Kidney glomerular epithelial cell (primary cell): ENCODE data around the gene ALOX15B.

Experiments
- DNase-seq: peaks from one replicate; lab custom pipeline; 2025; lab: John Stamatoyannopoulos, UW

ALOX15B gene

GRCh38 chr17:8080208-8080798 is 41.4 kb downstream of the ALOX15B start:
- no peak for DNase-seq

- no peak for DNase-seq
These were observed 42.0 kb downstream of the ALOX15B start for GRCh38 chr17:8080799-8081219.

- DNase-seq = no peak
These were observed 43.0 kb downstream of the ALOX15B start for GRCh38 chr17:8081876-8082275.

- DNase-seq = no peak
These were observed 43.4 kb downstream of the ALOX15B start for GRCh38 chr17:8082292-8082691.

- no peak for DNase-seq
These were observed 45.4 kb downstream of the ALOX15B start for GRCh38 chr17:8084250-8084649.

GRCh38 chr17:8087075-8087951 is 48.5 kb downstream of the ALOX15B start, which contains the start of gene ALOX12B:
Gene ALOX12B, minus strand, starts transcription at chr17:8087716. Its CDS starts 274 bp downstream, at chr17:8087442.
- DNase-seq = no peak

GRCh38 chr17:8087952-8088230 is 49.0 kb downstream of the ALOX15B start:
- no peak for DNase-seq

- DNase-seq = no peak
These were observed 50.9 kb downstream of the ALOX15B start for GRCh38 chr17:8089728-8090127.

- DNase-seq = no peak
These were observed 52.3 kb downstream of the ALOX15B start for GRCh38 chr17:8091033-8091687.

GRCh38 chr17:8095361-8095760 is 56.5 kb downstream of the ALOX15B start:
- DNase-seq = no peak

GRCh38 chr17:8096541-8096940 is 57.7 kb downstream of the ALOX15B start:
- no peak for DNase-seq
